ENCODE results near the gene CCDC24.

DNA sequence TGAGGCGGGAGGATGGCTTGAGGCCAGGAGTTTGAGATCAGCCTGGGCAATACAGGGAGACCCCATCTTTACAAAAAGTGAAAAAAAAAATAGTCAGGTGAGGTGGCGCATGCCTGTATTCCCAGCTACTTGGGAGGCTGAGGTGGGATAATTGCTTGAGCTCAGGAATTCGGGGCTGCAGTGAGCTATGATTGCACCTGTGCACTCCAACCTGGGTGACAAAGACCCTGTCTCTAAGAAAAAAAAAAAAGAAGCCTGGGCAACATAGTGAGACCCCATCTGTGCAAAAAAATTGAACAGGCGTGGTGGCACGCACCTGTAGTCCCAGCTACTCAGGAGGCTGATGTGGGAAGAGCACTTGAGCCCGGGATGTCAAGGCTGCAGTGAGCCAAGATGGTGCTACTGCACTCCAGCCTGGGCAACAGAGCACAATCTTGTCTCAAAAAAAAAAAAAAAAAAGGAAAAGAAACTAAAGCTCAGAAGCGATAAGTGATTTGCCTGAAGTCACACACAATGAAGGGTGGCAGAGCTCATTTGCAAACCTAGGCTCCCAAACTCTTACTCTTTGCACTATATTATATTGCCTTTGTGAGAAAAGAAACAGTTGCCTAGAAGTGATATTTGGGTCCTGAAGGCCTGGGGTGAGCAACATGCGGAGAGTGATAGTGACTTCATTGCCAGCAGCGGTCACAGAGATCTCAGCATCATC, 2.0 kb downstream of the CCDC24 start:
- TF ChIP-seq, protein P1, sequence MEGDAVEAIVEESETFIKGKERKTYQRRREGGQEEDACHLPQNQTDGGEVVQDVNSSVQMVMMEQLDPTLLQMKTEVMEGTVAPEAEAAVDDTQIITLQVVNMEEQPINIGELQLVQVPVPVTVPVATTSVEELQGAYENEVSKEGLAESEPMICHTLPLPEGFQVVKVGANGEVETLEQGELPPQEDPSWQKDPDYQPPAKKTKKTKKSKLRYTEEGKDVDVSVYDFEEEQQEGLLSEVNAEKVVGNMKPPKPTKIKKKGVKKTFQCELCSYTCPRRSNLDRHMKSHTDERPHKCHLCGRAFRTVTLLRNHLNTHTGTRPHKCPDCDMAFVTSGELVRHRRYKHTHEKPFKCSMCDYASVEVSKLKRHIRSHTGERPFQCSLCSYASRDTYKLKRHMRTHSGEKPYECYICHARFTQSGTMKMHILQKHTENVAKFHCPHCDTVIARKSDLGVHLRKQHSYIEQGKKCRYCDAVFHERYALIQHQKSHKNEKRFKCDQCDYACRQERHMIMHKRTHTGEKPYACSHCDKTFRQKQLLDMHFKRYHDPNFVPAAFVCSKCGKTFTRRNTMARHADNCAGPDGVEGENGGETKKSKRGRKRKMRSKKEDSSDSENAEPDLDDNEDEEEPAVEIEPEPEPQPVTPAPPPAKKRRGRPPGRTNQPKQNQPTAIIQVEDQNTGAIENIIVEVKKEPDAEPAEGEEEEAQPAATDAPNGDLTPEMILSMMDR (IDR thresholded peaks at IDR 0.05): no peak
- TF ChIP-seq POLR2A (IDR thresholded peaks at IDR 0.05) (no peak), POLR2AphosphoS5 (IDR thresholded peaks at IDR 0.05) (no peak), EP300 (IDR thresholded peaks at IDR 0.05) (no peak)

Data from suprapubic skin (tissue), 4 donors.